ENCODE data around the gene IAH1.

Gene IAH1

DNA sequence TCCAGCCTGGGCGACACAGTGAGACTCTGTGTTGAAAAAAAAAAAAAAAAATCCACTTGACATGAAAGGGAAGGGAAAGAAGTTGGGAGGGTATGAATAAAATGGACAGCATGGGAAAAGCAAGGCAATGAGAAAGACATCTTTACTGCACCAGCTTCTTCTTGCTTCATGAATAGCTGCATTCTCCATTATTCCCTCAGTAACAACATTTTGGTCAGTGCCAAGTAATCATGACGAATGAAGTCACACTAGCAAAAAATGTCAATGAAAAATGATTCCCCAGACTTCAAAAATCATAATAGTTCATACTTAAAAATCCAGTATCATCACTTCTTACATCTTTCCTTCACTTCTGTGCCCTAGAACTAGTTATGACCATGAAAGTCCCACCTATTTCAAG, 50.9 kb downstream of the IAH1 start:
- Mint-ChIP-seq H3K36me3 (ENCODE audit: low read depth) (peaks cover 51% of the 10 kb centered on the region), H3K4me3 (no peak overlapping the region), H3K4me1 (ENCODE audit: low read depth) (no peaks in the 10 kb centered on the region), H3K27me3 (ENCODE audit: low read depth) (no peaks in the 10 kb centered on the region), H3K27ac (no peak overlapping the region), H3K9me3 (no peaks in the 10 kb centered on the region)
- no peak for DNase-seq (ENCODE audit: low spot score)

DNA sequence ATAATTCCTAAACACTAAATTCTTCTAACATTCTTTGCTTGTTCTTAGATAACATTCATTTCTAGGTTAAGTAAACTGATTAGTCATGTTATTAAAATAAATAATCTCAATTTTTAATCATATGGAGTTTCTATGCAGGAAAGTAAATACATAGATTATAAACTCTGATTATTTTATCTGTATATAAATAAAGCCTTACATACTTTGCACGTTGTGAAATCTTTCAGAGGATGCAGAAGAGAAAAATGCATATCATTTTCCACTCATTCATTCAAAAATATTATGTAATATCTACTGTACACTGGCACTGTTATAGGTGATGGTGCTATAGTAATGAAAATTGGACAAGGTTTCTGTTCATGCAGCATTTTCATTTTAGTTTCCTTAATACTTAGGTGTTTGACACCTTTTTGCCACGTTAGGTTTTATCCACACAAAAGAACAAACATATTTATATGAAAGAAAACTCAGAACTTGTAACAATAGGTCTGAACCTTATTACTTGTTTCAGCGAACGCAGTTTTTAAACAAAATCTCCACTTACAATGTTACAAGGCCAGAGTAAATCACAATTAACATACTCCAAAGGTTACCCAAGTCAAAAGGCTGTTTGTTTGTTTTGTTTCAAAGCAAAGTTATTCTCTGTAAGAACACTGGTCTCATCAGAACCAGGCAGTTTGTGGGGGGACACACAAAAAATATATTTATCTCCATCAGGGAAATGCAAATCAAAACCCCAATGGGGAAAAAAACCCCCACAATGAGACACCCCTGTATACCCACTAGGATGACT, 53.8 kb downstream of the IAH1 start:
- Mint-ChIP-seq H3K4me1 (ENCODE audit: low read depth) (no peaks in the 10 kb centered on the region), H3K27me3 (ENCODE audit: low read depth) (no peaks in the 10 kb centered on the region), H3K9me3 (no peaks in the 10 kb centered on the region), H3K27ac (no peak overlapping the region), H3K36me3 (ENCODE audit: low read depth) (peaks cover 37% of the 10 kb centered on the region), H3K4me3 (no peak overlapping the region)
- no peak for DNase-seq (ENCODE audit: low spot score)

DNA sequence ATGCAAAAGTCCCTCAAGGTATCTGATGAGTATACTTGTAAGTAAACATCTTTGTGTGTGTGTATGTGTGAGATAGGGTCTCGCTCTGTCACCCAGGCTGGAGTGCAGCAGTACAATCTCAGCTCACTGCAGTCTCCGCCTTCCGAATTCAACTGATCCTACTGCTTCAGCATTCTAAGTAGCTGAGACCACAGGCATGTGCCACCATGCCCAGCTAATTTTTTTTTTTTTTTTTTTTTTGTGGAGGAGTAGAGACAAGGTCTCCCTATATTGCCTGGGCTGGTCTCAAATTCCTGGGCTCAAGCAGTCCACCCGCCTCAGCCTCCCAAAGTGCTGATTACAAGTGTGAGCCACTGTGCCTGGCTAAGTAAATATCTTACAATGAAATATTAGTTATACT, 58.1 kb downstream of the IAH1 start:
- H3K27ac Mint-ChIP-seq, result no peak overlapping the region
- no peaks in the 10 kb centered on the region for H3K9me3 Mint-ChIP-seq
- DNase-seq (ENCODE audit: low spot score), result no peak

DNA sequence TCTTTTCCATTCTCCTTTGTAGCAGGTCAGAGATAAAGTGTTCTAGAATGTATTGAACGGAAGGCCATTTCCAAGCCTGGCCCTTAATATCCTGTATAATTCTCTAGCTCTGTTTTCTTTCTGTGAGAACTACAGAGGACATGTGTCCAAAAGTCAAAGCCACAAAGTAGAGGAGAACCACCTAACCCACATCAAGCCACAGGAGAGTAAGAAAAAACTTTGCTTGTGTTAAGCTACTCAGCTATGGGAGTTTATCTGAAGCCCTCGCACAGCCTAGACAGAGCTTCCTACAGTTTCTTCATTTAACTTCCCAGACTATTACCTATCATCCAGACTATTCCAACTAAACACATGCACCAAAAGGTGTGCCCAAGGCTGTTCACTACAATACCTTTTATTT, 59.3 kb downstream of the IAH1 start:
- Mint-ChIP-seq H3K27me3 (ENCODE audit: low read depth) (no peaks in the 10 kb centered on the region), H3K36me3 (ENCODE audit: low read depth) (peaks cover 32% of the 10 kb centered on the region), H3K9me3 (no peaks in the 10 kb centered on the region), H3K4me3 (no peak overlapping the region), H3K4me1 (ENCODE audit: low read depth) (peaks cover 26% of the 10 kb centered on the region), H3K27ac (no peak overlapping the region)
- DNase-seq (ENCODE audit: low spot score), result no peak

More for the DNA sequence above, 58.1 kb downstream of the IAH1 start:
- Mint-ChIP-seq H3K36me3 (ENCODE audit: low read depth) (peaks cover 36% of the 10 kb centered on the region), H3K4me3 (no peak overlapping the region), H3K27me3 (ENCODE audit: low read depth) (no peaks in the 10 kb centered on the region), H3K4me1 (ENCODE audit: low read depth) (peaks cover 20% of the 10 kb centered on the region)

DNA sequence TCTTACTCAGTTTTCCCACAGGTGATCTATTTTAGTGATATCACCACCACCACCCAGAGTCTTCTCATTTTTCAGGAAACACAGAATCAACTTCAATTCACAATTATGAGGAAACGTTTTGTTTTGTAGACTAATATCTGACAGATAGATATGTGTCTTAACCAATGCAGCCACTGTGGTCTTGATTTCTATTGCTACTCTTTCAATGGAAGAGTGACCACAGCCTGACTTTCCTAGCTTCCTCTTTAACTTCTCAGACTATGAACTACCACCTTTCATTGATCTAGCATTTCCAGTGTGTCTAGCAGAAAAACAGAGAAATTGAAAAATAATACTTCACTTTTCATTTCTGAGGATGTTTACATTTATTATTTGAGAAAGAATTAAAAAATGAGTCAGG, 60.8 kb downstream of the IAH1 start:
- H3K27ac Mint-ChIP-seq, result no peak overlapping the region
- no peaks in the 10 kb centered on the region for H3K9me3 Mint-ChIP-seq
- DNase-seq (ENCODE audit: low spot score), result no peak
- H3K4me1 Mint-ChIP-seq (ENCODE audit: low read depth), result peaks cover 31% of the 10 kb centered on the region
- H3K27me3 Mint-ChIP-seq (ENCODE audit: low read depth), result no peaks in the 10 kb centered on the region
- H3K4me3 Mint-ChIP-seq, result no peak overlapping the region
- H3K36me3 Mint-ChIP-seq (ENCODE audit: low read depth), result peaks cover 24% of the 10 kb centered on the region

DNA sequence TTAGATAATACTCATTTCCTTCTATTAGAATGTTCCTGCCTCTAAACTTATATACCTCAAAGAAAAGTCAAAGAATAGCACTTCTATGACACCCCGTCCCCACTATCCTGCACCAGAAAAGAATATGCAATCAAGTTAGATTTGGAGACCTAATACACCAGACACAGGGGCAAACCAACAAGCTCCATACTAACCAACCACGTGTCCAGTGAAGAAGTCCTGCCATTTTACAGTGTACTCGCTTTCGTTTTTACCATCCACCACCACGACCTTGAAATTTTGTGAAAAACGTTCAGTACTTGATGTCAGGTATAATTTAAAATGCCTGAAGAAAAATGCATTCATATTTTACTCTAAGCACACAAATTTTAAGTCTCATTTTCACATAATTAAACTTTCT, 62.2 kb downstream of the IAH1 start:
- H3K27ac Mint-ChIP-seq, result no peak overlapping the region
- H3K9me3 Mint-ChIP-seq, result no peaks in the 10 kb centered on the region
- no peak for DNase-seq (ENCODE audit: low spot score)
- peaks cover 31% of the 10 kb centered on the region for H3K4me1 Mint-ChIP-seq (ENCODE audit: low read depth)
- no peaks in the 10 kb centered on the region for H3K27me3 Mint-ChIP-seq (ENCODE audit: low read depth)
- peaks cover 22% of the 10 kb centered on the region for H3K36me3 Mint-ChIP-seq (ENCODE audit: low read depth)
- H3K4me3 Mint-ChIP-seq, result no peak overlapping the region

DNA sequence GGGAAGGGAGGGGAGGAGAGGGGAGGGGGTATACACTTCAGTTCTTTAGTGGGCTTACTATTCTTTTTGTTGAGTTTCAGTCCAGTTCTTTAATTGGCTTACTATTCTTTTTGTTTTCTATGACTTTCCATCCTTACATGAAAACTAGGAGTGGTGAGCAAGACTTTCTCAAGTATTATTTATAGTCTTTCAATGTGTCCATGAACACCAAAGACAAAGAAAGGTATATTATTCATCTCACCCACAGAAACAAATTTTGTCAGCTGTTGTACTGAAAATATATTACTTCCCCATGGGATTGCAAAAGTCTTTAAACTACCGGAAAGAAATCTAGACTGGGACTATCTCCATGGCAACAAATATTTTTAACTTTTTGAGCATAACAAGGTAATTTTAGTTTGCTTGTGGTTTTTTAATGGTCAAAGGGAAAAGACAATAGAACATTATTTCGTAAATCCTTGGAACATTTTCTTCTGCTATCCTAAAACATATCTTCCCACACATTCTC, 63.7 kb downstream of the IAH1 start:
- H3K4me1 Mint-ChIP-seq (ENCODE audit: low read depth), result peaks cover 33% of the 10 kb centered on the region
- no peak for DNase-seq (ENCODE audit: low spot score)

More for the DNA sequence above, 63.7 kb downstream of the IAH1 start:
- no peaks in the 10 kb centered on the region for H3K9me3 Mint-ChIP-seq
- no peak overlapping the region for H3K27ac Mint-ChIP-seq
- no peak overlapping the region for H3K4me3 Mint-ChIP-seq
- no peaks in the 10 kb centered on the region for H3K27me3 Mint-ChIP-seq (ENCODE audit: low read depth)
- peaks cover 23% of the 10 kb centered on the region for H3K36me3 Mint-ChIP-seq (ENCODE audit: low read depth)
